ENCODE measurements around the gene EXOC1L.

Gene EXOC1L, protein sequence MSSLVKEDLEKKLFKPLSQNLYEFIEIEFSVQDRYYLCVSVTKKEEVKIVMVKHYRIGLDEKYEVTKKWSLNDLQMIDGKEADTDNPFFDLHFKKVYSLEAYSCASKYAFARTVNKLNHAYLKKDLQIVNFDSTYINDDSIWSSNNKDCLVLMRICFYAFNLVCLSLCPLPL

GRCh38 chr4:55819634-55820033 lies at the start of gene EXOC1L:
Gene EXOC1L, plus strand, starts transcription at chr4:55819790. Its CDS starts 237 bp downstream, at chr4:55820027.
- DNase-seq: no peak

DNA sequence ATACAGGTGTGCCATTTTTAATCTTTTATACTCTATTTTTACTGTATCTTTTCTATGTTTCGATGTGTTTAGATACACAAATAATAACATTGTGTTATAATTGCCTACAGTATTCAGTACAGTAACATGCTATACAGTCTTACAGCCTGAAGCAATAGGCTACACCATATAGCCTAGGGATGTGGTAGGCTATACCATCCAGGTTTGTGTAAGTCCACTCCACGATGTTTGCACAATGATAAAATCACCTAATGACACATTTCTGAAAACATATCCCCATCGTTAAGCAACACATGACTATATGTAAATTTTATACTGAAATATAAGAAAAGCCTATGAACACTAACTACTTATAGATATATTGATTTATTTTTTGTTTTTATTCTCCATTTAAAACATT lies 48.9 kb upstream of the EXOC1L start:
- DNase-seq: no peak

DNA sequence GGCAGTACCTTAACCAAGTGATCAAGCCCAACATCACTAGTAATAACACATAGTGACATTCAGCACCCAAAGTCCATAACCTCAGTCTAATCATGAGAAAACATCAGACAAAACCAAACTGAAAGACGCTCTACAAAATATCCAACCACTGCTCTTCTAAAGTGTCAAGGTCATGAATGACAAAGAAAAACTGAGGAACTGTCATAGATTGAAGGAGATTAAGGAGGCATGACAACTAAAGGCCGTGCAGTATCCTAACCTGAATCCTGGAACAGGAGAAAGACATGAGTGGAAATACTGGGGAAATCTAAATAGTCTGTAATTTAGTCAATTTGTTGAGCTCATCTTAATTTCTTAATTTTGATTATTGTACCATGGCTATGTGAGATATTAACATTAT lies 38.2 kb upstream of the EXOC1L start:
- no peak for DNase-seq

DNA sequence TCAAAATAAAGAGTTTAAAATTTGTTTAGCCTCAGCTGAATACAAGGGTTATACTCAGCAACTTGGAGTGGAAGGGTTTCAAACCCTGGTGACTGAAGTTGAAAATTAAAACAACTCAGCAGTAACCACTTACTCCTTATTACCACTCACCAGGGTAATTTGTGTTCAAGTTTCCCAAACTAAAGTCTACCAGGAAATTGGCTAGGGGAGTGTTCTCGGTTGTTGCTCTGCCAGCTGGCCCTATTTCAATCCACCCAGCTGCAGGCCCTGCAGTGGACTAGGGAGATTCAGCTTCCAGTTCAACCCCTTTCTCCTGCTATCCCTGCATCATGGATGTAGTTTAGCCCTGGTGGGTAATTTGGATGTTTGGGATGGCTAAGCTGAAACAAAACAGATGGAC lies 37.8 kb upstream of the EXOC1L start:
- DNase-seq: no peak

DNA sequence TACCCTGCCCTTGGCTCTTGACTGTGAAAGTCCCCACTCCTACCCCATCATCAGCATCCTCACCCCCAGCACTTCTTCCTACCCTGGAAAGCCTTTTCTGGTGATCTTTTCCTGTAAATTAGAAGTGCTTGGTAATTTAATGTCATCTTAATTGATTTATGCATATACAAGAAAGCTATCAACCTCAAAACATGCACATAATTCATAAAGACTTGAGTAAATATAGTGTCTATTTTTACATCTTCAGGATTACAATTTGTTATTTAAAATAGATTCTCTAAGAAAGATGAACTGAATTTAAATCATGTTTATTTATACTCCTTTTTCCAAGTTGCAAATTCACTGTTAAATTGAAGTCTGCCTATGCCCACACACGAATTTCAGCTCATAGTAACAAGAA lies 36.0 kb upstream of the EXOC1L start:
- no peak for DNase-seq

- DNase-seq: no peak
Measured at GRCh38 chr4:55784747-55785146, 34.8 kb upstream of the EXOC1L start.

- no peak for DNase-seq
Measured at GRCh38 chr4:55791666-55792065, 27.9 kb upstream of the EXOC1L start.

DNA sequence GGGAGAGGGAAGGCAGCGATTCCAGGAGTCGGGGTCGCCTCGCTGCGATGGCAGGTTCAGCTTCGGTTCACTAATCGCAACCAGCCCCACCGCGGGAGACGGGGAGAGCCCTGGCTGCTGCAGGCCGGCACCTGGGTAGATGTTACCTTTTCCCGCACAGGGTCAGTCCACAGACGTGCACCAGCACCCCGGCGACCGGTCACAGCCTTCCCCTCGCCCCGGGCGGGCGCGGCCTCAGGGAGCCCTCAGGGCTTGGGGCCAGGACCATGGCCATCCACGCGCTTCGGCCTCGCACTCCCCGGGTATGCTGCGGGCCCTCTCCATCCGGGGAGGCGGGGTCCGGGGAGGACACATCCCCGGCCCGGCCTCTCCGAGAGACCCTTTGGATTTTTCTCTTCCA lies 26.1 kb upstream of the EXOC1L start:
- no peak for DNase-seq

DNA sequence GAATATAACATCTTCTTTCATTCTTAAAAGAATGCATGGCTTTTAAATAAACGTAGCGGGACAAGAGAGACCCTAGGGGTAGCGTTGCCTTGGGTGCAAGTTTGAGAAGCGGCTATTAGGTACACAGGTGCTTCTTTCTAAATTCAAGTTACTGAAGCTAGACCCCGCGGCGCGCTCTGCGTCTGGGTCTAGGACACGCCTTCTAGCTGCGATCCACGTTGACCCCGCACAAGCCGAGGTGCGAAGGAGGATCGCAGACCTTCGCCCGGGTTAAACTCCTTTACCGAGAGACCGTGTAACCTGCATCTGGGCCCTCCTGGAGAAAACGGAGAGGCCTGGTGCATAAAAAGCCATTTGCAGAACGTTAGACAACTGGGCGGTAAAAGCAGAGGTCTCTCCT lies 25.5 kb upstream of the EXOC1L start:
- DNase-seq: no peak

DNA sequence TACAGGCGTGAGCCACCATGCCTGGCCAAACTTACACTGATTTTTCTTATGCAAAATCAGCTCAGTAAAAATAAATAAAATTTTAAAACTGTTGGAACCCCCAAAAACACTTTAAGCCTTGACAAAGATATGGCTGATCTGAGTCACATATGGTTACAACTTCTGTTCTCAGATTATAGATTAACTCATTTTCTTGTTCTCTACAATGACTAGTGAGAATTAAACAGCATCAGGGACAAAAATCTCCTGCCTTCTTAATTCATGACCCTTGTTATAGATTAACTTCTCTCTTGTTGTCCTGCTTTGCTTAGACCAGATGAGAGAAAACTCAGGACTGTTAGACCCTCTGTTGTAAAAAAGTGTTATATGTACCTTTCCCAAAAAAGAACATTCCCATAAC lies 24.2 kb upstream of the EXOC1L start:
- no peak for DNase-seq

GRCh38 chr4:55801498-55801897 lies 18.1 kb upstream of the EXOC1L start:
- DNase-seq: no peak

GRCh38 chr4:55807556-55807955 lies 12.0 kb upstream of the EXOC1L start:
- DNase-seq: no peak

DNA sequence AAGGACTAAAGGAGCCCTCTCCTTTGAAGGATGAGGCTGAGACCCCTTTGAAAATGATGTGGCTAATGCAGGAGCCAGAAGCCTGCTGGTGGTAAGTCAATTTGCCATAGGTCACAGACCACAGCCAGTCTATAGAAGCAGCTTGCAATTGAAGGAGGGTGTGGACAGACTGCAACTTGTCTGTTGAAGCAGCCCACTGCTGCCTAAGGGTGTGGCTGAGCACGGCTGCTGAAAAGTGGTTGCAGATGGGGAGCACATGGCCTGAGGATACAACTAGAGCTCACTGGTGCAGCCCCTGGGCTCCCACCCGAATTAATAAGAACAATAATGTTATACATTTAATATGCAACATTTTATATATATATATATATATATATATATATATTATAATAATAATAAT lies 11.4 kb upstream of the EXOC1L start:
- no peak for DNase-seq

DNA sequence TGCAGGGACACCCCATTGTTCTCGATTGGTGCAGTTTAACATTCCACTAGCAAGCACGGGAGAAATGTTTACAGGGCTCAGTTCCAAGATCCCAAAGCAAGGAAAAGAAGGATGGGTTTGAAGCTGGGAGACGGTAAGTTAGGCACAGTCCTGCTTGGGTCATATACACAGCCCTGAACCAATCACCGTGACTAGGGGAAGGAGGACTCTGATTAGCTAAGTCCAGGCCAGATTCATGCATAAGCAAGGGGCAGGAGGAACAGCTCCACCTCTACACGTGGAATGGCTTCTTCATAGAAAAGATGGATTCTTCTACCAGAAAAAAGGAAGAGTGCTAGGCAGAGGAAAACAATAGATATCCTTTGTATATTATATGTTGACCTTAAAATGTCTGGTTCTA lies 11.0 kb upstream of the EXOC1L start:
- no peak for DNase-seq

DNA sequence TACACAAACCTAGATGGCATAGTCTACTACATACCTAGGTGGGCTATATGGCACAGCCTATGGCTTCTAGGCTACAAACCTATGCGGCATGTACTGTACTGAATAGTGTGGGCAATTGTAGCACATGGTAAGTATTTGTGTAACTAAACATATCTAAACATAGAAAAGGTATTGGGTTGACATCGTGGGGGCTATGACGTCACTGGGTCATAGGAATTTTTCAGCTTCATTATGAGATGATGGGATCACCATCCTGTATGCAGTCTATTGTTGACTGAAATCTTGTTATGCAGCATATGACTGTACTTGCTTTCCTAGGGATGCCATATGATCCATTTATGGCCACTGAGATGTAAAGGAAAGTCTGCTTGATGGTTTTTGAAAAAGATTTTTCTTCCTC lies 1.9 kb upstream of the EXOC1L start:
- no peak for DNase-seq

DNA sequence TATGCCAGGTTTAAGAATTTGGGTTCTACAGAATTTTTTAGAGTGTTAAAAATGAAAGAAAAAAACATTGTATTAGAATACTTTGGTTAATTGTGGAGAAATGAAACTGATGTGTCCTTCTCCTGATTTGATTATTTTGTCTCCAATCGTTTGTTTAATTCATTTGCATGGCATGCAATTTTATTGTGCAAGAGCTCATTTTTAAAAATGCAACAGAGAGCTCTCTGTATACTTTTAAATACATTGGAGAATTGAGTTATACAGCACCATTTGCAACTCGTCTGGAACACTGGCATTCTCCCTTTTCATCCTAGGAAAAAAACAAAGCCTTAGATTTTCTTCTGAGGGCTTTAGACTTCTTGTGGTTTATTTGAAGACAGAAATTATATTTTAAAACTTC lies 689 bp downstream of the EXOC1L start:
- DNase-seq: no peak

DNA sequence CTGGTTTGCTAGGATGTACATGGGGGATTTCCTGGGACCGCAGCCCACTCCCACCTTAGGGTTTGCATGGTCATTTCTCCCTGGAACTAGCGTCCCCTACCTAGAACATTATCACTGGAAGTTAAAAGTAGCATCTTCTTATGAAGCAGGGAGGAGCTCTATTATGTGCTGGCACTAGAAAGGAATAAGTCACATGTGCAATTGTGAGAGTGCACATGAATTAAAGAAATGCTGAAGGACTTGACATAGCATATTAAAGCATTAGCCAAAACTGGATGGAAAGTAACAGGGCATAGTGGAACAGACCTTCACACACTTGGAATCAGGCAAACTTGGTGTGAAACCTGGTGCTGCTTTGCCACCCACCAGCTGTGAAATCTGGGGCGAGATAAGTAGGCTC lies 2.7 kb downstream of the EXOC1L start:
- no peak for DNase-seq

- DNase-seq: no peak
Measured at GRCh38 chr4:55824865-55825264, 5.3 kb downstream of the EXOC1L start.

- DNase-seq: no peak
Measured at GRCh38 chr4:55826986-55827385, 7.4 kb downstream of the EXOC1L start.

DNA sequence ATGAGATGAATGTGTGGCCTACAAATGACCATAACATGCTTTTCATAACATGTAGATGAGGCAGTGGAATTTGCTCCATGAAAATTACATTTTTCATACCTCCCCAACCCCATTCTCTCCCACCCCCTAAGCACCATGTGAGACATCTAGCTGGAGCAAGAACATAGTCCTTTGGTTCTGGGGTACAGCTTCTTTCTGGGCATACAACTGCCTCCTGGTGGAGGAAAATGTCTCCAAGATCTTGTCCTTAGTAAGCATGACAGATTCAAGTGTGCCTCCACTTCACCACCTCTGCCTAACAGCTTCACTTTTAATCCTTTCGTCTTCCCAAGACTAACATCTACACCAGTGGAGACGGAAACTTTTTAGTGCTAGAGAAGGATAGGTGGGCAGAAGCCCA lies 8.0 kb downstream of the EXOC1L start:
- DNase-seq: no peak

DNA sequence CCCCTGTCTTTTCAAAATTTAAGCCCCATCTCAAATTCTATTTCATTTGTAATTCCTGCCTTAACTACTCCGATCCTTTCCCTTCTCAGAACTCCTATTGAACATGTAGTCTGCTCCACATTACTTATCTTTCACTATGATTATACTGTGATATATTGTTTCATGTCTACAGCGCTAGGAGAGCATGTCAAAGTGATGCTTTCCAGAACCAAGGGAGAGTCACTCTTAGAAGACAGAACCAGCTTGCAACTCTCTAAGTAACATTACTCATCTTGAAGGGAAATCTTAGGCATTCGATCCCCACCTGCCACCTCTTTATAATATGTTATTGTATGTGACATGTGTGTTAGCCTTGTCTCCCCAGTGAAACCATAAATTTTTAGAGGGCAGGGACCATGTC lies 10.5 kb downstream of the EXOC1L start:
- DNase-seq: no peak

DNA sequence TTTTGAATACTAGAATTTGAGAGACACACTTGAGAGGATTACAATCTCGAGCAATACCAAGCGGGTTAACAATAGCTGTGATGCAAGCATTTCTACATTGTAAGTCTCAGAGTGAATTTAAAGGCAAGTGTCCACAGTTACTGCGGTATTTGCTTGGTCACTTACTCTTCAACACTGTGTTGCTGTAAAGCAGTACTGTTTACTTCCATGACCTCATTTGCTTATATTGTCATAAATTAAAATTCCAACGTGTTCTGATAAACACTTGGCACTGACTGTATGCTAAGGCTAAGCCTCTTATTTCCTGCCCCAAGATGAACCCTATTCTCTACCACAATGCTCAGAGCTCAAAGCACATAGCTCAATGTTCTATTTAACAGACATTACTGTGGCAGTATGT lies 11.1 kb downstream of the EXOC1L start:
- no peak for DNase-seq

- DNase-seq: no peak
Measured at GRCh38 chr4:55834086-55834795, 14.7 kb downstream of the EXOC1L start.

DNA sequence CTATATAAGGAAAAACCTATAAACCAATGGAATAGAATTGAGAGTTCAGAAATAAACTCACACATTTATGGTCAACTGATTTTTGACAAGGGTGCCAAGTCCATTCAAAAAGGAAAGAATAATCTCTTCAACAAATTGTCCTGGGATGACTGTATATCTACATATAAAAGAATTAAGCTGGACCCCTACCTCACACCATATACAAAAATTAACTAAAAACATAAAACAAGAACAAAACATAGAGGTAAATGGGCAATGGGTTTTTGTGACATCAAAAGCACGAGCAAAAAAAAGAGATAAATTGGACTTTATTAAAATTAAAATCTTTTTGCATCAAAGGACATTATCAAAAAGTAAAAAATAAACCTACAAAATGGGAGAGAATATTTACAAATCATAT lies 18.3 kb downstream of the EXOC1L start:
- no peak for DNase-seq

GRCh38 chr4:55838356-55838755 lies 18.8 kb downstream of the EXOC1L start:
- no peak for DNase-seq

Measured in stimulated activated CD4-positive, alpha-beta T cell treated with anti-CD3 and anti-CD28 coated beads, Interleukin-1b, Interleukin-23, amount 100 ng/mL, for 48 hours (primary cell).